GM12892 (cell line): ENCODE data around the gene LRIT1.

Source experiments
- POLR2A ChIP-seq: IDR thresholded peaks from 2 replicates; pipeline ENCODE4 v1.6.1; 2011; ENCODE audit warnings: low read depth, low read length, control low read depth
- POLR2AphosphoS5 ChIP-seq: IDR thresholded peaks from 2 replicates; pipeline ENCODE4 v1.6.1; 2011; ENCODE audit warnings: low read depth, low read length, control low read depth
- TAF1 ChIP-seq: IDR thresholded peaks from 2 replicates; pipeline ENCODE4 v1.6.1; 2011; ENCODE audit warnings: low read depth, mild to moderate bottlenecking, control low read depth, low read length, borderline replicate concordance

DNA sequence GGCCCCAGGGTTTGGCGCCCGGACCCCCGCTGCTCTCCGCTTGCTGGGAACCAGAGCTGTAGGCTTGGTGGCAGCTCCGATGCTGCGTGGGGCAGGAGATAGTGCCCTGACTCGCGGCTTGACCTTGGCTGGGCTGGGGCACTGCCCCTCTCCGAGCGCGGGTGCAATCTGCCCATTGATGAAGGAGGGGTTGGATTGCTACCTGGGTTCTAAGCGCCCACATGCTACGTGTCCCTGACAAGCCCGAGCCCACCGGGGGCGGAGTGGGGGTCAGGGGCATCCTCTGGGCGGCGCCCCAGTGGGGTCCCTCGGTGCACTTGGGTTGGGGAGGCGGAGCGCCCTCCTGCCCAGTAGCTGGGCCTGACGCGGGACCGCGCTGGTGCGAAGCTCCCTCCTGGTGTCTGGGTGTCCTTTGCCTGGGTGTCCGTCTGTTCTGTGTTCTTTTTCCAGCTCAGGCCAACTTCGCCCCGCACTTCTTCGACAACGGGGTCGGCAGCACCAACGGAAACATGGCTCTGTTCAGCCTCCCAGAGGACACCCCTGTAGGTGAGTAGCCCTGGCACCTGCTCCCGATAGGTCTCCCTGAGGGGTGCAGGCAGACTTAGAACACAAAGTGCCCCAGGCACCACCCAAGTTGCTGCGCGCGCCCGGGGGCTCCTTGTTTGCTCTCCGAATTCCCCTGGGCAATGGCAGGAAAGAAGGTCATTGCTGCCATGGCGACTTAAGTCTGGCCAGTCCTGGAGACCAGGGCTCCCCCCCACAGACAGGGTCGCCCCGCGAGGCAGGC, 46.1 kb downstream of the LRIT1 start:
- TF ChIP-seq POLR2A (no peak), POLR2AphosphoS5 (no peak), TAF1 (no peak)
